Adipose tissue (tissue), 3 donors: ENCODE measurements around the gene CCND3. TPM values are rescaled to one million over a fixed set of nuclear protein-coding genes. Genes with fewer than 3 reads are reported as not detected.

Experiments
- H3K27ac ChIP-seq: one replicate; pipeline ENCODE4 v1.5.1; 2013; ENCODE audit warnings: low read depth, low read length
- WGBS, 3 donors: extraction: QIAGEN DNeasy Blood & Tissue Kit; methylation state at CpG; one replicate each; pipeline ENCODE4 v1.1.7; 2013; 5-methylcytosine and 5-hydroxymethylcytosine counted together
- polyA plus RNA-seq, 3 donors: library from polyadenylated mRNA; stranded (reverse); fragments of 200-250 nt; gene quantifications; one replicate each; pipeline ENCODE4 v1.2.3, GENCODE V29; 2013
- donor health status: healthy with polysubstance abuse.
- donor health status: Bipolar disorder and iron deficiency.
- donor health status: healthy.

Gene CCND3
- polyA plus RNA-seq, 3 donors = 35.5 to 146 (median 95.9) TPM

GRCh38 chr6:41894366-41895299 is 47.0 kb downstream of the CCND3 start:
- 2% methylated on average over 45 to 56 of the region's 56 CpGs for WGBS, 3 donors
- H3K27ac ChIP-seq = no peak overlapping the region

- WGBS, 3 donors = 54 to 82% (median 70%) methylated on average over 4 of the region's 4 CpGs
- H3K27ac ChIP-seq = no peak overlapping the region
Observed at GRCh38 chr6:41892921-41893564, 48.6 kb downstream of the CCND3 start.

DNA sequence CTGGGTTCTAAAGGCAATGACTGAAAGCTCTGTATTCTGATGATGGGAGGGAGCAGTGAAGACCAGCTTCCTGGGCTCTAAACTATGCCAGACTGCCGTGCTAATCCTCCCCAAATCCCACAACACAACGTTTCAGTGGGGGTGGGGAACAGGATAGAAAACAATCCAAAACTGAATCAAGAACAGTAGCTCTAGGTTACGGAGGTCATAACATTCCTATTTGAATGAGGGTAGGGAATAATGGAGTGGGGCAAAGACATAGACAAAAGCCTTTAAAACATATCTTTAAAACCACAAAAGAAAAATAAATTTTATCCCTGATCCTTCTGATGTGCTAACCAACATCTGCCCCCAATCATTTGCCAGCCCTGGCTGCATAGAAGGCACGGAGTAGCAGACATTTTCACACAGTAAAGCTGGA is 54.3 kb downstream of the CCND3 start:
- WGBS, 3 donors = 69 to 70% (median 69%) methylated on average over 4 of the region's 4 CpGs

DNA sequence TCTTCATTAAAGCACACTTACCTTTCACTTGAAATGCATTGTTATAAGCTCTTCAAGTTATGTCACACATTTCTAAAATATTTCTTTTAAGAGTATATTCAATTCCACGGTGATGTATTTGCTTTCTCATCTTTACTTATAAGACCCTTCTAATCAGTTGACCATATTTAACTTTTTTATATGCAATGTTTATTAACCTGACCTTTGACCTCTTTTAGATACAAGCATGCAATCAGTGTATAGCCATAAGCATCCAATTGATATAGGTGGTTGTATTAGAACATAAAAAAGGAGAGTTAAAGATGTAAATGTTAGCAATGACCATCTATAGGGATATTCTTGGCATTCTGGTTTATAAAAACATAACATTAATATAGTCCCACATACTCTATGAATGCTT is 55.7 kb downstream of the CCND3 start:
- no peak overlapping the region for H3K27ac ChIP-seq
- 81 to 96% (median 88%) methylated on average over 1 of the region's 1 CpG for WGBS, 3 donors

More for the DNA sequence above, 54.3 kb downstream of the CCND3 start:
- no peak overlapping the region for H3K27ac ChIP-seq

- 79 to 86% (median 85%) methylated on average over 5 of the region's 5 CpGs for WGBS, 3 donors
- no peak overlapping the region for H3K27ac ChIP-seq
Observed at GRCh38 chr6:41884957-41885356, 56.7 kb downstream of the CCND3 start.

Other genes with a start within 250 kb of the CCND3 start
- 10 to 100 TPM; 10.1 to 18.1 (median 13.9) TPM for gene TFEB, start 206.2 kb downstream of the CCND3 start, polyA plus RNA-seq
- 1,000 to 10,000 TPM in 1 of 3 donors, 100 to 1,000 TPM in 1, 1 to 10 TPM in 1; 7.5 to 1,282 (median 263) TPM for gene PGC, start 194.4 kb downstream of the CCND3 start, polyA plus RNA-seq
- gene FRS3, start 161.9 kb downstream of the CCND3 start, polyA plus RNA-seq = 1 to 10 TPM; 2.7 to 6.9 (median 3.3) TPM
- 1 to 10 TPM; 1.4 to 4.5 (median 3.1) TPM for gene PRICKLE4, start 161.0 kb downstream of the CCND3 start, polyA plus RNA-seq
- gene TOMM6, start 154.1 kb downstream of the CCND3 start, polyA plus RNA-seq = 100 to 1,000 TPM; 160 to 342 (median 246) TPM
- 1 to 10 TPM in 2 of 3 donors, under 1 TPM in 1; 0.79 to 1.9 (median 1.3) TPM for gene USP49, start 46.4 kb downstream of the CCND3 start, polyA plus RNA-seq
- gene MED20, start 20.7 kb downstream of the CCND3 start, polyA plus RNA-seq = 1 to 10 TPM; 5.3 to 8.1 (median 7.0) TPM
- gene BYSL, start 20.3 kb downstream of the CCND3 start, polyA plus RNA-seq = 10 to 100 TPM in 2 of 3 donors, 1 to 10 TPM in 1; 9.3 to 32.7 (median 12.0) TPM
- 10 to 100 TPM in 1 of 3 donors, 1 to 10 TPM in 2; 6.0 to 16.2 (median 8.7) TPM for gene TAF8, start 108.7 kb upstream of the CCND3 start, polyA plus RNA-seq
- gene C6orf132, start 200.8 kb upstream of the CCND3 start, polyA plus RNA-seq = 10 to 100 TPM in 1 of 3 donors, 1 to 10 TPM in 2; 5.8 to 11.2 (median 6.2) TPM
- gene GUCA1A, start 231.6 kb upstream of the CCND3 start, polyA plus RNA-seq = under 1 TPM in 1 of 3 donors, not detected in 2; 0.22 TPM